ENCODE data around the gene RECQL5.

GRCh38 chr17:75642784-75643642 is 23.9 kb downstream of the RECQL5 start:
- no peak for TF ChIP-seq YY1 (IDR thresholded peaks at IDR 0.05; ENCODE audit: insufficient read depth, insufficient read length)
- TF ChIP-seq ZNF274 (IDR thresholded peaks at IDR 0.05; ENCODE audit: low read depth, low read length): no peak

Measured in NT2/D1 (cell line).